ENCODE measurements around the gene ACTN3. TPM values are rescaled to one million over a fixed set of nuclear protein-coding genes. Genes with fewer than 3 reads are reported as not detected.
A peak's percentile ranks its signal among the peaks of the same experiment; 100 is the strongest.

Gene ACTN3
- total RNA-seq, 1 experiment from 2014 or later: not detected

DNA sequence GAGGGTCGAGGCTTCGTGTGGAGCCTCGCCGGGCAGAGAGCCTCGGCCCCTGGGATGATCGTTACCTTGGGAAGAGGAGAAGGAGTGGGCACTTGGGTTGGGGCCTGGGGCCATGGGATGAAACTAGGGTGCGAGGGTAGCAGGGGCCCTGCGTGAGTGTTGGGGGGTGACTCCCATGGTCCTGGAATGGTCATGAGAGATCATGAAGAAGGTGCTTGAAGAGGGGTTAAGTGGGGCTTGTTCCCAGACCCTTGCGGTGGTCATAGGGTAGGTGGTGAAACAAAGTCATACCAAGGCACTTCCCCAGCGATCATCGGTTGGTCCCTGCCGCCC lies 46.6 kb downstream of the ACTN3 start:
- CTCF ChIA-PET: interaction anchor here (1.0 kb wide), 1 partner anchor 85 kb away, joined by 5 read pairs; no protein-coding TSS in a partner anchor
- intact Hi-C loops (cut with micrococcal nuclease; ENCODE audit: unreplicated experiment): no loop called here

DNA sequence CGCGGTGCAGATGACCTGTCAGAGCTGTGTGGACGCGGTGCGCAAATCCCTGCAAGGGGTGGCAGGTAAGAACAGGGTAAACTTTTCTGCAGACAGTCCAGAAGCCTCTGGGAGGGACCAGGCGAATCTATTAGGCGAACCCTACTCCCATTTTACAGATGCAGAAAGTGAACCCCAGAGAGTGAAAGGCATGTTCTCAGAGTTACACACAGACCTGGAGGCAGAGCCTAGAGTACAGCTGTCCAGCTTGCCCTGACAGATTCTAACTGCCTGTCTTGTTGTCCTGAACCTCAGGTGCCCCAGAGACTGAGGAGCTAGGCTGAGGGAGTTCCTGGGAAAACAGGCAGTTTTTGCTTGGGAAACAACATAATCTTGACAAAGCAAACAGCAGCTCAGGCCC lies 46.9 kb downstream of the ACTN3 start:
- ChIA-PET POLR2A (ENCODE audit: low non-redundant PET) (no interaction called here), CTCF (no interaction called here)
- no peaks in the 10 kb centered on the region for H3K27me3 ChIP-seq (replicated peaks; ENCODE audit: insufficient read depth, low read depth, low read length, poor library complexity)
- intact Hi-C loops (cut with micrococcal nuclease; ENCODE audit: unreplicated experiment): no loop called here
- H3K4me3 ChIP-seq (ENCODE audit: low read depth, low read length, poor library complexity, severe bottlenecking): peak overlapping the region; percentile 65
- no TSS peak for BruUV-seq (replicated peaks)
- DNase-seq (ENCODE audit: low spot score): no peak
- no peaks in the 10 kb centered on the region for H3K36me3 ChIP-seq (ENCODE audit: insufficient read depth, low read length, poor library complexity, severe bottlenecking)
- H3K9me3 ChIP-seq (ENCODE audit: low read depth, low read length, poor library complexity, severe bottlenecking): no peaks in the 10 kb centered on the region
- TF ChIP-seq EZH2 (IDR thresholded peaks at IDR 0.05; ENCODE audit: borderline replicate concordance, low read depth, low read length, poor library complexity, severe bottlenecking): no peak
- TF ChIP-seq, protein P1, sequence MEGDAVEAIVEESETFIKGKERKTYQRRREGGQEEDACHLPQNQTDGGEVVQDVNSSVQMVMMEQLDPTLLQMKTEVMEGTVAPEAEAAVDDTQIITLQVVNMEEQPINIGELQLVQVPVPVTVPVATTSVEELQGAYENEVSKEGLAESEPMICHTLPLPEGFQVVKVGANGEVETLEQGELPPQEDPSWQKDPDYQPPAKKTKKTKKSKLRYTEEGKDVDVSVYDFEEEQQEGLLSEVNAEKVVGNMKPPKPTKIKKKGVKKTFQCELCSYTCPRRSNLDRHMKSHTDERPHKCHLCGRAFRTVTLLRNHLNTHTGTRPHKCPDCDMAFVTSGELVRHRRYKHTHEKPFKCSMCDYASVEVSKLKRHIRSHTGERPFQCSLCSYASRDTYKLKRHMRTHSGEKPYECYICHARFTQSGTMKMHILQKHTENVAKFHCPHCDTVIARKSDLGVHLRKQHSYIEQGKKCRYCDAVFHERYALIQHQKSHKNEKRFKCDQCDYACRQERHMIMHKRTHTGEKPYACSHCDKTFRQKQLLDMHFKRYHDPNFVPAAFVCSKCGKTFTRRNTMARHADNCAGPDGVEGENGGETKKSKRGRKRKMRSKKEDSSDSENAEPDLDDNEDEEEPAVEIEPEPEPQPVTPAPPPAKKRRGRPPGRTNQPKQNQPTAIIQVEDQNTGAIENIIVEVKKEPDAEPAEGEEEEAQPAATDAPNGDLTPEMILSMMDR (conservative IDR thresholded peaks at IDR 0.05; ENCODE audit: low read depth, low read length): no peak
- peaks cover 9% of the 10 kb centered on the region for H3K4me1 ChIP-seq (ENCODE audit: insufficient read depth, low read length, poor library complexity, severe bottlenecking)
- H3K27ac ChIP-seq (ENCODE audit: low read depth, low read length, poor library complexity, severe bottlenecking): peak overlapping the region; percentile 72

More for the DNA sequence above, 46.6 kb downstream of the ACTN3 start:
- TSS peak; percentile 67 for BruUV-seq (replicated peaks)
- Histone ChIP-seq H3K4me1 (ENCODE audit: insufficient read depth, low read length, poor library complexity, severe bottlenecking) (peaks cover 9% of the 10 kb centered on the region), H3K9me3 (ENCODE audit: low read depth, low read length, poor library complexity, severe bottlenecking) (no peaks in the 10 kb centered on the region), H3K27ac (ENCODE audit: low read depth, low read length, poor library complexity, severe bottlenecking) (peak overlapping the region; percentile 72), H3K4me3 (ENCODE audit: low read depth, low read length, poor library complexity, severe bottlenecking) (peak overlapping the region; percentile 65), H3K36me3 (ENCODE audit: insufficient read depth, low read length, poor library complexity, severe bottlenecking) (no peaks in the 10 kb centered on the region), H3K27me3 (replicated peaks; ENCODE audit: insufficient read depth, low read depth, low read length, poor library complexity) (no peaks in the 10 kb centered on the region)
- no peak for DNase-seq (ENCODE audit: low spot score)
- TF ChIP-seq, protein P1 (conservative IDR thresholded peaks at IDR 0.05; ENCODE audit: low read depth, low read length): no peak
- no peak for TF ChIP-seq EZH2 (IDR thresholded peaks at IDR 0.05; ENCODE audit: borderline replicate concordance, low read depth, low read length, poor library complexity, severe bottlenecking)
- POLR2A ChIA-PET (ENCODE audit: low non-redundant PET): no interaction called here

DNA sequence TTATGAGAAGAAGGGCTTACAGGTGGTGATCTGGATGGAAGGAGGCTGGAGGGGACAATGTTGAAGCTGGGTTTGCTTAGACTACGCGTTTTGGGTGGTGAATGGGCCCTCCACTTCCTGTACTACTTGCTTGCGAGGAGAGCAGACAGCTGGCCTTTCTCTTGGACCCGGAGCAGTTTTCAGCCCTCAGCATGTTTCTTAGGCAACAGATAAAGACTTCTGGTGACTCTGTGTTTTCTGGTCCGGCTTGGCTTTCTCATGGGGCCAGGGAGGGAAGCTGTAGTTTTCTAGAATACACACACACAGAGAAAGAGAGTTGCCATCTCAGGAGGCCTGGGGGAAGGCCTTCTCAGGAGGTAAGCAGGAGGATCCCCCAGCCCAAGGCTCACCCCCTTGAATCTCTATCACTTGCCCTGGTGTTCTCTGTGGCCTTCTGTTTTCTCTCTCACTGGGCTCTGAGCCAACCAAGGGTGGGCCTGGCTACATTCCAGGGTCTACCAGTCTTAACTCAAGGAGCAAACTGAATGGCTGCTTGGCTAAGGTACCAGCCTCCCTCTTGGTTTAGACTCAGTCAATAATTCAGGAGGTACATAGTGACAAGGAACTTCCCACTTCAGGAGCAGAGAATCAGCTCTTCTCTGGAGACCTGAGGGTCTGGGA lies 48.7 kb downstream of the ACTN3 start:
- Histone ChIP-seq H3K27ac (ENCODE audit: low read depth, low read length, poor library complexity, severe bottlenecking) (peak overlapping the region; percentile 21), H3K36me3 (ENCODE audit: insufficient read depth, low read length, poor library complexity, severe bottlenecking) (peaks cover 14% of the 10 kb centered on the region), H3K4me3 (ENCODE audit: low read depth, low read length, poor library complexity, severe bottlenecking) (no peak overlapping the region), H3K27me3 (replicated peaks; ENCODE audit: insufficient read depth, low read depth, low read length, poor library complexity) (no peaks in the 10 kb centered on the region), H3K4me1 (ENCODE audit: insufficient read depth, low read length, poor library complexity, severe bottlenecking) (peaks cover 9% of the 10 kb centered on the region), H3K9me3 (ENCODE audit: low read depth, low read length, poor library complexity, severe bottlenecking) (no peaks in the 10 kb centered on the region)
- CTCF ChIA-PET: interaction anchor here (0.6 kb wide), 1 partner anchor 68 kb away, joined by 8 read pairs; no protein-coding TSS in a partner anchor
- intact Hi-C loops (cut with micrococcal nuclease; ENCODE audit: unreplicated experiment): no loop called here
- no TSS peak for BruUV-seq (replicated peaks)
- POLR2A ChIA-PET (ENCODE audit: low non-redundant PET): no interaction called here
- peak; percentile 44 for DNase-seq (ENCODE audit: low spot score)
- no peak for TF ChIP-seq EZH2 (IDR thresholded peaks at IDR 0.05; ENCODE audit: borderline replicate concordance, low read depth, low read length, poor library complexity, severe bottlenecking)
- TF ChIP-seq, protein P1 (conservative IDR thresholded peaks at IDR 0.05; ENCODE audit: low read depth, low read length): no peak
